ENCODE measurements around the gene CLTCL1. TPM values are rescaled to one million over a fixed set of nuclear protein-coding genes. Genes with fewer than 3 reads are reported as not detected.

Gene CLTCL1
- total RNA-seq, 2 donors from 2014 or later: 0.66 to 2.3 TPM

DNA sequence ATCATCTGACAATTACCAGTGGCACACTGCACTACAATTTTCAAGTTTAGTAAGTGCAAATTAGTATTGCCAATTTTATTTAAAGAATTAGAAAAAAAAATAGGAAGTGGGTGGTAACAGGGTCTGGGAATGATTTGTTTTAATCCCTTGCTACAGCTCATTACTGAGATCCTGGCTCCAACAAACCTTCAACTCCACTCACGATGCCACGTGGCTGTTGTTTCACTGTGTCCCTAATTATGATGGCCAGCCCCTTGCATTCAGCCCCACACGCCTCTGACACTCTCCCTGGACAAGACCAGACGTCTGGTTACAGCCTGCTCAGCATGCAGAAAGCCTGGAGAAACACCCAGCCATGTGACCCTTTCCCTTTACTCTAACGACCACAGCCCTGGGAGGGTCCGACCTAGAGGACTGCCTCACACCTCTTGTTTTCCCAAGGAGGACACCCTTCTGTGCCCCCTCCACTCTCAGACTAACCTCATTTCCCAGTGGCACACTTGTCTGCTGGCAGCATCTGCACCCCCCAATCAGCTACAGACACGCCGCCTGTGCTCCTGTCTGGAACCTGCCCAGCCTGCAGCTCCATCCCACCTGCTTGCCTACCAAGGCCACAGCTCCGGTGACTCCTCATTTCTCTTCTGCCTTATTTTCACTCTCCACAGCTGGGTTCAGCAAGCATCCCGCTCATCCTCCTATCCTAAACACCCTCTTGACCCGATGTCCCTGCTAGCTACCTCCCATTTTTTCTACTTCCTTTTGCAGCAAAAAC lies 94.5 kb downstream of the CLTCL1 start:
- Histone ChIP-seq H3K4me1 (no peaks in the 10 kb centered on the region), H3K9me3 (no peaks in the 10 kb centered on the region), H3K27me3 (no peaks in the 10 kb centered on the region), H3K36me3 (replicated peaks in 1 of 2; ENCODE audit: insufficient read depth in 1 of 2, low read depth in 2 of 2) (no peaks in the 10 kb centered on the region), H3K4me3 (no peak overlapping the region), H3K27ac (no peak overlapping the region)
- TF ChIP-seq, protein P1, sequence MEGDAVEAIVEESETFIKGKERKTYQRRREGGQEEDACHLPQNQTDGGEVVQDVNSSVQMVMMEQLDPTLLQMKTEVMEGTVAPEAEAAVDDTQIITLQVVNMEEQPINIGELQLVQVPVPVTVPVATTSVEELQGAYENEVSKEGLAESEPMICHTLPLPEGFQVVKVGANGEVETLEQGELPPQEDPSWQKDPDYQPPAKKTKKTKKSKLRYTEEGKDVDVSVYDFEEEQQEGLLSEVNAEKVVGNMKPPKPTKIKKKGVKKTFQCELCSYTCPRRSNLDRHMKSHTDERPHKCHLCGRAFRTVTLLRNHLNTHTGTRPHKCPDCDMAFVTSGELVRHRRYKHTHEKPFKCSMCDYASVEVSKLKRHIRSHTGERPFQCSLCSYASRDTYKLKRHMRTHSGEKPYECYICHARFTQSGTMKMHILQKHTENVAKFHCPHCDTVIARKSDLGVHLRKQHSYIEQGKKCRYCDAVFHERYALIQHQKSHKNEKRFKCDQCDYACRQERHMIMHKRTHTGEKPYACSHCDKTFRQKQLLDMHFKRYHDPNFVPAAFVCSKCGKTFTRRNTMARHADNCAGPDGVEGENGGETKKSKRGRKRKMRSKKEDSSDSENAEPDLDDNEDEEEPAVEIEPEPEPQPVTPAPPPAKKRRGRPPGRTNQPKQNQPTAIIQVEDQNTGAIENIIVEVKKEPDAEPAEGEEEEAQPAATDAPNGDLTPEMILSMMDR (IDR thresholded peaks at IDR 0.05): no peak
- TF ChIP-seq POLR2A (IDR thresholded peaks at IDR 0.05): no peak
- intact Hi-C loops (cut with DNase I): no loop called here
- DNase-seq (no peak), ATAC-seq (no peak)
- 78 to 85% methylated on average over 11 of the region's 11 CpGs for WGBS, 2 donors

DNA sequence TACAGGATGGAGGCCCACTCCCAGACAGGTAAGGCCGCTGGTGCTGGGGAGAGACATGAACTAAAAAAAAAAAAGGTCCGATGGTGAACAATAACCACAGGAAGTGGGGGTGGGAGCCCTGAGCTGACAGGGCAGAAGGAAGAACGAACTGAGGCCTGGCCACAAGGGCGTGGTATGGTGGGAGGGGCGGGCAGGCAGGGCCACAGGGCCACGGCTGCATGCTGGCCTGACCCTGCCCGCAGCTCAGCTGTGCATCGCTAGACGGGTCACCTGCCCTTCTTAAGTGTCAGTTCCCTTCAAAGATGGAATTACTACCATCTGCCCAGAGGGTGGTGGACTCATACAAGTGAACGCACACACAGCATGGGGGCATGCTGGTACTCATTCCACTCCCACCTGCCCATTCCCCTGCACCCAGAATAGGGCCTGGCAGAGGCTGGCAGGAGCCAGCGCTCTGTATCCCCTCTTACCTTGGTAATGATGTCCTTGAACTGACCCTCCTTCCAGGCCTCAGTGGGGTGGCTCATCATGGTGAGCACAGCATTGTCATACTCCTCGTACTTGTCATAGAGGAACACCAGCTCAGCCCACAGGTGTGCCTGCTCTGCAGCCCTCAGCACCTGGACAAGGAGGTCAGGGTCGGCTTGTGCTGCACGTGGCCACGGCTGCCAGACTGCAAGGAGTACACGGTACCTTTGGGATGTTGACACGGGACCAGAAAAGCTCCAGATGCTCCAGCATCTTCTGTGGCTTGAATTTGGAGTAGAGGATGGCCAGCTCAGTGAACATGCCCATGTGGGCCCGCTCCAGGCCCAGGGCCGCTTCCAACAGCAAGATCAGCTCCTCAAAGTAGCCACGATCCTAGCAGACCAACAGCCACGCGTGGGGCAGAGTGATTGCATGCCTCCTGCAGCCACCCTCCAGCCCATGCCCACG lies 95.5 kb downstream of the CLTCL1 start:
- no peak overlapping the region for H3K27ac ChIP-seq
- H3K4me3 ChIP-seq: no peak overlapping the region
- H3K36me3 ChIP-seq (replicated peaks in 1 of 2; ENCODE audit: insufficient read depth in 1 of 2, low read depth in 2 of 2): no peaks in the 10 kb centered on the region
- WGBS, 2 donors: 82 to 84% methylated on average over 19 to 23 of the region's 23 CpGs
- intact Hi-C loops (cut with DNase I): no loop called here
- TF ChIP-seq, protein P1 (IDR thresholded peaks at IDR 0.05): no peak
- no peak for TF ChIP-seq POLR2A (IDR thresholded peaks at IDR 0.05)
- DNase-seq (no peak), ATAC-seq (no peak)
- H3K27me3 ChIP-seq: no peaks in the 10 kb centered on the region
- no peaks in the 10 kb centered on the region for H3K9me3 ChIP-seq
- no peaks in the 10 kb centered on the region for H3K4me1 ChIP-seq

DNA sequence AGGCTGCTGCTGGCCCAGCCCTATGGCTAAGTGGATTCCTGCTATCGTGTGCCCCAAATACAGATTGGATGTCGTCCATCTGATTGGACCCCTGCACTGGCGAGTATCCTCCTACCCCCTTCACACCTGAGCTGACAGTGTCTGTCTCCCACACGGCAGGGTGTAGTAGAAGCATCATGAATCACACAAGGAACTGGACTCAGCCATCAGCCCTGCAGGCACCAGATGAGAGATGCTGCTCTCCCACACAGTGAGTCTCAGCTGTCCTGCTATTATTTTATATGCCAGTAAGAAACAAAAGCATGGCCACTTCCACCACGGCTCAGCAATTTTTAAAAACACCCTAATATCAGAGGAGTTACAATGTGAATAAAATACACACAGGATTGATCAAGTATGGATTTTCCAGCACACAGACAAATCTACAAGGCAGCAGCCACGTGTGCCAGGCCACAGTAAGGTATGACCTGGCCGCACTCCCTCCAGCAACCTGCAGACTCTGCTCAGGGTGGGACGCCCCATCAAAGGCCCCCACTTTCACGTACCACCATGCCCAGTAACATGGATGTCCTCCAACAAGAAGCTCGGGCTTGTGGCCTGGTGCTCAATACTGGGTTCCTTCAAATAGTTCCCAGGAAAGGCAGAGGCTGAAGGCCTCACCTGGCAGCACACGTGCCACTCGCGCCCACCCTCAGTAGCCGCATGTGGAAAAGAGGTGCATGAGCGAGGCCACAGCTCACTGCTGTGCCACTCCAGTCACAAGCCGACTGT lies 96.6 kb downstream of the CLTCL1 start:
- intact Hi-C loops (cut with DNase I): no loop called here
- H3K27ac ChIP-seq: no peak overlapping the region
- H3K27me3 ChIP-seq: no peaks in the 10 kb centered on the region
- no peaks in the 10 kb centered on the region for H3K9me3 ChIP-seq
- 84 to 88% methylated on average over 11 to 16 of the region's 16 CpGs for WGBS, 2 donors
- H3K4me3 ChIP-seq: no peak overlapping the region
- ATAC-seq (no peak), DNase-seq (no peak)
- H3K4me1 ChIP-seq: no peaks in the 10 kb centered on the region
- no peak for TF ChIP-seq POLR2A (IDR thresholded peaks at IDR 0.05)
- TF ChIP-seq, protein P1 (IDR thresholded peaks at IDR 0.05): no peak
- no peaks in the 10 kb centered on the region for H3K36me3 ChIP-seq (replicated peaks in 1 of 2; ENCODE audit: insufficient read depth in 1 of 2, low read depth in 2 of 2)

DNA sequence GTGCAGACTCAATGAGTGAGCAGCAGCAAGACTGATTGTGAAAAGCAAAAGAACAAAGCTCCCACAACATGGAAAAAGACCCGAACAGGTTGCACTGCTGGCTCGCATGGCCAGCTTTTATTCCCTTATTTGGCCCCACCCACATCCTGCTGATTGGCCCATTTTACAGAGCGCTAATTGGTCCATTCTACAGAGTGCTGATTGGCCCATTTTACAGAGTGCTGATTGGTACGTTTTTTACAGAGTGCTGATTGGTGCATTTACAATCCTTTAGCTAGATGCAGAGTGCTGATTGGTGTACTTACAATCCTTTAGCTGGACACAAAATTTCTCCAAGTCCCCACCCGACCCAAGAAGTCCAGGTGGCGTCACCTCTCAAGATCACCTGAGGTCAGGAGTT lies 97.6 kb downstream of the CLTCL1 start:
- DNase-seq (no peak), ATAC-seq (no peak)
- Histone ChIP-seq H3K36me3 (replicated peaks in 1 of 2; ENCODE audit: insufficient read depth in 1 of 2, low read depth in 2 of 2) (no peaks in the 10 kb centered on the region), H3K27ac (no peak overlapping the region), H3K4me1 (no peaks in the 10 kb centered on the region), H3K9me3 (no peaks in the 10 kb centered on the region), H3K4me3 (no peak overlapping the region), H3K27me3 (no peaks in the 10 kb centered on the region)
- intact Hi-C loops (cut with DNase I): no loop called here
- 85 to 90% methylated on average over 6 of the region's 6 CpGs for WGBS, 2 donors
- TF ChIP-seq, protein P1 (IDR thresholded peaks at IDR 0.05): no peak
- no peak for TF ChIP-seq POLR2A (IDR thresholded peaks at IDR 0.05)
